Cardiac septum (tissue), 1 donor: ENCODE results near the gene EPHB2. TPM values are rescaled to one million over a fixed set of nuclear protein-coding genes. Genes with fewer than 3 reads are reported as not detected.

ENCODE experiments used
- DNase-seq: peaks from one replicate; pipeline ENCODE4 v3.0.0-alpha.2; 2020; ENCODE audit warnings: low spot score
- intact Hi-C: fragments of 100-400 bp; cut with DNase I; formaldehyde crosslinking; loops from one replicate; pipeline ENCODE4 v1.14.0; 2022
- total RNA-seq: library from RNA; stranded (reverse); fragmentation: NEBNext Ultra II Directional; extraction: Animal tissue kit (Norgen Biotek cat#: 25700); gene quantifications from one replicate; pipeline ENCODE4 v1.2.1, GENCODE V29; 2021
- donor health status: DM: no; HTN: no; CAD: no.

Gene EPHB2
- total RNA-seq, 1 donor from 2014 or later, result 0.81 TPM

GRCh38 chr1:22914156-22914555 is 203.5 kb downstream of the EPHB2 start:
- intact Hi-C loops, result no loop called here

GRCh38 chr1:22914633-22915217 is 204.1 kb downstream of the EPHB2 start:
- DNase-seq, result no peak
- intact Hi-C loops, result no loop called here

More at GRCh38 chr1:22914156-22914555, 203.5 kb downstream of the EPHB2 start:
- DNase-seq, result no peak

- intact Hi-C loops, result no loop called here
- no peak for DNase-seq
Measured at GRCh38 chr1:22915231-22915630, 204.6 kb downstream of the EPHB2 start.

- DNase-seq, result no peak
- intact Hi-C loops, result no loop called here
Measured at GRCh38 chr1:22915816-22916470, 205.3 kb downstream of the EPHB2 start.

- intact Hi-C loops, result no loop called here
- no peak for DNase-seq
Measured at GRCh38 chr1:22916471-22916820, 205.8 kb downstream of the EPHB2 start.

- intact Hi-C loops, result no loop called here
- DNase-seq, result no peak
Measured at GRCh38 chr1:22917989-22918388, 207.3 kb downstream of the EPHB2 start.

GRCh38 chr1:22918644-22919043 is 208.0 kb downstream of the EPHB2 start:
- DNase-seq, result no peak
- intact Hi-C loops, result no loop called here

- DNase-seq, result no peak
- intact Hi-C loops, result no loop called here
Measured at GRCh38 chr1:22919341-22920025, 208.8 kb downstream of the EPHB2 start.

GRCh38 chr1:22920026-22920733 is 209.5 kb downstream of the EPHB2 start:
- intact Hi-C loops, result no loop called here
- DNase-seq, result no peak

- no peak for DNase-seq
- intact Hi-C loops, result no loop called here
Measured at GRCh38 chr1:22920734-22921451, 210.3 kb downstream of the EPHB2 start.

- intact Hi-C loops, result no loop called here
- no peak for DNase-seq
Measured at GRCh38 chr1:22921452-22922126, 210.9 kb downstream of the EPHB2 start.

- intact Hi-C loops, result no loop called here
- DNase-seq, result no peak
Measured at GRCh38 chr1:22922640-22923039, 212.0 kb downstream of the EPHB2 start.

- intact Hi-C loops, result no loop called here
- peak; percentile 50 for DNase-seq
Measured at GRCh38 chr1:22925111-22925510, 214.5 kb downstream of the EPHB2 start.

- no peak for DNase-seq
- intact Hi-C loops, result loop anchor here (2.0 kb wide), 1 partner anchor 256 kb away; no protein-coding TSS in a partner anchor
Measured at GRCh38 chr1:22930240-22930912, 219.7 kb downstream of the EPHB2 start.

- peak; percentile 4 for DNase-seq
- intact Hi-C loops, result no loop called here
Measured at GRCh38 chr1:22932803-22933470, 222.3 kb downstream of the EPHB2 start.

GRCh38 chr1:22935433-22935832 is 224.8 kb downstream of the EPHB2 start:
- peak; percentile 6 for DNase-seq
- intact Hi-C loops, result no loop called here

- intact Hi-C loops, result no loop called here
- peak; percentile 20 for DNase-seq
Measured at GRCh38 chr1:22936681-22937080, 226.0 kb downstream of the EPHB2 start.

- intact Hi-C loops, result no loop called here
- DNase-seq, result peak; percentile 12
Measured at GRCh38 chr1:22941257-22941656, 230.6 kb downstream of the EPHB2 start.
